ENCODE results near the gene DBF4B. TPM values are rescaled to one million over a fixed set of nuclear protein-coding genes. Genes with fewer than 3 reads are reported as not detected.
"Not testable (repeated sequence)": the region's sequence is repeated elsewhere in the genome, so short reads cannot be mapped to it uniquely, and the experiment has no call there.

DBF4B gene
- total RNA-seq, 2 experiments from 2014 or later = 23.5 to 26.4 TPM

DNA sequence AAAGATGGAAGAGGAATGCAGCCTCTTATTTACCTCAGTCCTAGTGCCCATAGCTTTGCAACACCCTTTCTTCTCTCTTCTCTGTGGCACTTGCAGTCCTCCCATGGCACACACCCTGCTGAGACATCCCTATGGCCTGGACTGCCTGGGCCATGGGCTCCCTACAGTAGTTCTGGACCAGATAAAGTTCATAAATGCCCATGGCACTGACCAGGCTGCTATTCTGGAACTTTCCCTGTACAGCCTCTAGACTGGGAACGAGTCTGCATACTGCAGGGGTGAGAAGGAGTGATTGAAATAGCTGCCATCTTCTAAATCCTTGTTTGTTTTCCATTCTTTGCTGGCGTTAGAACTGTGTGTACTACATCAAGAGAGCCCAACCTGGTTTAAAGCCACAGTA is 25.8 kb downstream of the DBF4B start:
- H3K27me3 Mint-ChIP-seq = no peaks in the 10 kb centered on the region
- no peak overlapping the region for H3K27ac Mint-ChIP-seq
- POLR2A ChIA-PET = no interaction called here
- no peaks in the 10 kb centered on the region for H3K4me1 Mint-ChIP-seq
- ATAC-seq (no peak), DNase-seq (no peak)
- no peaks in the 10 kb centered on the region for H3K9me3 Mint-ChIP-seq (ENCODE audit: low read depth)
- peaks cover 14% of the 10 kb centered on the region for H3K36me3 Mint-ChIP-seq (ENCODE audit: low read depth)
- H3K4me3 Mint-ChIP-seq = no peak overlapping the region
- CTCF ChIA-PET = interaction anchor here (0.5 kb wide), 1 partner anchor 361 kb away, joined by 5 read pairs; no protein-coding TSS in a partner anchor
- intact Hi-C loops (cut with DNase I, micrococcal nuclease) = no loop called here

DNA sequence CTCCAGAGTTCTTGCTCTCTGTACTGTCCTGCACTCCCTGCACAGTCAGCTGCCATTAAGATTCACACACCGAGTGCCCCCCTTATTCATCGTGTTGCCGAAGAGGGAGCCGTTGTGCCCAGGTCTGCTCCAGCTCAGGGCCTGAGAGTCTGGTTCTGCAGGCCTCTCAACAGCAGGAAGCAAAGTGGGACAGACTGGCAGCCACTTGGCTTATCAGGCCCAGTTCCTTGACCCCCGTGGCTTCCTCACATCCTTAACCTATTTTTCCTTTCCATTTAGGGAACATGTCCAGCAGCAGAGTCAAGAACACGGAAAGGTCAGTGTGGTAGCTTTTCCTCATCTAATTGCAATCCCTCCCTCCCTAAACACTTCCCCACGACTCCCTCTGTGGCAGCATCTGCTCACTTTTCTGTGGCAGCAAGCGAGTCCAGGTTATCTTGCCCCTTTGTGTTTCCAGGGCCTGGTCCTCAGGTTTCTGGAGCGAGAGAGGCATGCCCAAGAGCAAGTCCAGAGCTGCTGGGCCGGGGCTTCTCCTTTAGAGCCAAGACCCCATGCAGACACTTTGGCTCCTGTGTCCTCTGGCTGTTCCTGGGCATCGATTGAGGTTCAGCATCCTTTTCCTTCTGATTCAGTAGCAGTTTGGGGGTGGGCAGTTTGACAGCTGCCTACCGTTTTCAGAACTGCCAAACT is 28.2 kb downstream of the DBF4B start:
- Mint-ChIP-seq H3K27me3 (no peaks in the 10 kb centered on the region), H3K9me3 (ENCODE audit: low read depth) (no peaks in the 10 kb centered on the region), H3K4me1 (no peaks in the 10 kb centered on the region), H3K36me3 (ENCODE audit: low read depth) (peaks cover 8% of the 10 kb centered on the region), H3K4me3 (no peak overlapping the region), H3K27ac (no peak overlapping the region)
- CTCF ChIA-PET = interaction anchor here (0.8 to 0.9 kb wide), 2 partner anchors 28 to 259 kb away, joined by 3 read pairs; partner anchors contain the start of gene DBF4B
- POLR2A ChIA-PET = interaction anchor here (1.1 kb wide), 1 partner anchor 11 kb away, joined by 3 read pairs; no protein-coding TSS in a partner anchor
- intact Hi-C loops (cut with DNase I, micrococcal nuclease) = no loop called here
- no peak for DNase-seq
- ATAC-seq = no peak

DNA sequence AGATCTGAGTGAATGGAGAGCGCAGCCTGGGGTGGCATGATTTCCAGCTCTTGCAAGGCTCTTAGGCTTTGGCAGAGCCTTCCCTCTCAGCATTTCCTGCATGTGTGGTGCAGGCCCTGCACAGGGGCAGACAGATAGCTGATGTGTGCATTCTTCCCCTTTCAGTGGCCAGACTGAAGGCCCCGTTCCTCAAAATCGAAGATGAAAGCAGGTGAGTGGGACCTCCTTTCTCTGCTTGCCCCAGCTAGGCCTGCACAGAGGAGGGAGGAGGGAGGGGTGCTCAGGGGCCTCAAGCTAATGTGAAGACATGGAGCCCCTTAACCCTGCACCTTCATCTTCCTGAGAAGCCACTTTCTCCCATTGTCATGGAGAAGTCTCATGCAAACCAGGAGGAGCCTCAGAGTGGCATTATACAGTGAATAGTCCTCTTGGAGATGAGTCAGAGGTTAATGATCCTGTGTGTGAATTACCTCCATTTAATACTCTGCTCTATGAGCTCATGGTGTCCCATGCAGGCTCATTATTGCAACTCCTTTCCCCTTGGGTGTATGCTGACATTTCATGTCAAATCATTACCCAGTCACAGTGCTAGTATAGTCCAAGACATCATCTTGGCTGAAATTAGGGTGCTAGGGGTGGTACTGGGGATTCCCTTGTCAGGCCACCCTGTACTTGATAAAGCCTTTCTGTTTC is 29.9 kb downstream of the DBF4B start:
- DNase-seq (no peak), ATAC-seq (no peak)
- Mint-ChIP-seq H3K27me3 (no peaks in the 10 kb centered on the region), H3K9me3 (ENCODE audit: low read depth) (no peaks in the 10 kb centered on the region), H3K36me3 (ENCODE audit: low read depth) (peaks cover 8% of the 10 kb centered on the region), H3K4me1 (no peaks in the 10 kb centered on the region), H3K27ac (no peak overlapping the region), H3K4me3 (no peak overlapping the region)
- ChIA-PET POLR2A (no interaction called here), CTCF (no interaction called here)
- intact Hi-C loops (cut with DNase I, micrococcal nuclease) = no loop called here

- no peak overlapping the region for H3K4me3 Mint-ChIP-seq
- CTCF ChIA-PET = no interaction called here
- ATAC-seq = no peak
- intact Hi-C loops (cut with DNase I, micrococcal nuclease) = no loop called here
- no peaks in the 10 kb centered on the region for H3K27me3 Mint-ChIP-seq
- no peaks in the 10 kb centered on the region for H3K4me1 Mint-ChIP-seq
- DNase-seq = no peak
- H3K36me3 Mint-ChIP-seq (ENCODE audit: low read depth) = no peaks in the 10 kb centered on the region
- no peak overlapping the region for H3K27ac Mint-ChIP-seq
- H3K9me3 Mint-ChIP-seq (ENCODE audit: low read depth) = no peaks in the 10 kb centered on the region
- POLR2A ChIA-PET = no interaction called here
Observed at GRCh38 chr17:44741316-44741715, 32.9 kb downstream of the DBF4B start.

- ATAC-seq = no peak
- ChIA-PET CTCF (no interaction called here), POLR2A (no interaction called here)
- DNase-seq = no peak
- H3K4me3 Mint-ChIP-seq = no peak overlapping the region
- intact Hi-C loops (cut with DNase I, micrococcal nuclease) = no loop called here
- H3K4me1 Mint-ChIP-seq = no peaks in the 10 kb centered on the region
- H3K27ac Mint-ChIP-seq = no peak overlapping the region
- H3K27me3 Mint-ChIP-seq = no peaks in the 10 kb centered on the region
- H3K36me3 Mint-ChIP-seq (ENCODE audit: low read depth) = peaks cover 2% of the 10 kb centered on the region
- H3K9me3 Mint-ChIP-seq (ENCODE audit: low read depth) = no peaks in the 10 kb centered on the region
Observed at GRCh38 chr17:44745301-44745700, 36.8 kb downstream of the DBF4B start.

DNA sequence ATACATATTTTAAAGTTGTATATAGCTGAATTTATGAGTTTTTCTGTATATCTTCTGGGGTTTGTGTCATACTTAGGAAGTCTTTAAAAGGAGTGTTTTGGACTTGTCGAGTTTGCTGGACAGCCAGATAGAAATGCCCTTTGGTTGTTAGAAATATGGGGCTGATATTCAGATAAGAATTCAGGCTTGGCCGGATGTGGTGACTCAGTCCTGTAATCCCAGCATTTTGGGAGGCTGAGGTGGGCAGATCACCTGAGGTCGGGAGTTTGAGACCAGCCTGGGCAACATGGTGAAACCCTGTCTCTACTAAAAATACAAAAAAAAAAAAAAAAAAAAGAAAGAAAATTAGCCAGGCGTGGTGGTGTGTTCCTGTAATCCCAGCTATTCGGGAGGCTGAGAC is 37.3 kb downstream of the DBF4B start:
- H3K27me3 Mint-ChIP-seq; intact Hi-C loops (cut with DNase I, micrococcal nuclease); H3K4me1 Mint-ChIP-seq; H3K4me3 Mint-ChIP-seq; H3K9me3 Mint-ChIP-seq (ENCODE audit: low read depth); POLR2A ChIA-PET; H3K27ac Mint-ChIP-seq; ATAC-seq; DNase-seq; H3K36me3 Mint-ChIP-seq (ENCODE audit: low read depth): not testable (repeated sequence)
- CTCF ChIA-PET = interaction anchor here (0.7 kb wide), 1 partner anchor 412 kb away, joined by 8 read pairs; no protein-coding TSS in a partner anchor

GRCh38 chr17:44747566-44747965 is 39.1 kb downstream of the DBF4B start:
- Mint-ChIP-seq H3K4me1 (no peaks in the 10 kb centered on the region), H3K4me3 (no peak overlapping the region), H3K27me3 (no peaks in the 10 kb centered on the region), H3K36me3 (ENCODE audit: low read depth) (peaks cover 12% of the 10 kb centered on the region), H3K27ac (no peak overlapping the region), H3K9me3 (ENCODE audit: low read depth) (no peaks in the 10 kb centered on the region)
- ATAC-seq = no peak
- ChIA-PET CTCF (no interaction called here), POLR2A (interaction anchor here (0.5 kb wide), 1 partner anchor 11 kb away, joined by 3 read pairs; no protein-coding TSS in a partner anchor)
- DNase-seq = no peak
- intact Hi-C loops (cut with DNase I, micrococcal nuclease) = no loop called here

DNA sequence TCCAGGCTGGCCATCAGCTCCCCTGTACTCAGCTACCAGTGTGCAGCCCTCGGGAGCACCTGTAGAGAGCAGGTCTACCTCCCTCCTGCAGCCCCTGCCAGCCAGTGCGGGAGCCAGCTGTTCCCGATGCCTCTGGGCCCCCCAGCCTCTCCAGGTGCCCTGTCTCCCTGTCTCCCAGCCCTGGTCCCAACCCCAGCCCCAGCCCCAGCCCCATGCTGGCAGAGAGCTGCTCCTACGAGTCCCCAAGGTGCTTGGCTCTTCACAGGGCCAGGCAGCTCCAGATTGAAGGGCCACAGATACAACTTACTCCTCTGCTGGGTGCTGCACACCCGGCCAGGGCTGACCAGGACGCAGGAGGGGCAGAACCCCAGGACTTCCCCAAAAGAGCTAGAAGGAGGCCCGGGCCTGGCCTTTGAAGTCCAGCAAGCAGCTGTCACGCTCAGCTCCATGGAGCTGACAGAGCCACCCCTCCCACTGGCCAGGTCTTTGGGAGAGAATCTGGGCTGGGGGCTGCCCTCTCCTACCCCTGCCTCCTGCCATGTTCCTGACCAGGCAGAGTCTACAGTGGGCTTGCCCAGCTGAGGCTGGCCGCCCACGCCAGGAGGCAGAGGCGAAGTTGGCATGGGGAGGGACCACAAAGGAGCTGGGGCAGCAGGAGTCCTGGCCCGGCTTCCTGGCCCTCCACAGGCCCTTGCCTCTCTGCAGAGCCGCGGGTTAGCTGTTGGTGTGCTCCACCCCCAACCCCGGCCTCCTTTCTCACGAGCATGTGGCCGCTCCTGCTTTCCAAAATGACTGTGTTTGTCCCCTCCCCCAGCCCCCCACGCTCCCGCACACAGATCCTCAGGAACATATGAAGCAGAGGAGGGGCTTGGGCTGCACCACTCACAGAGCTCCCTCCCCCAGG is 40.9 kb downstream of the DBF4B start:
- ChIA-PET CTCF (interaction anchor here (0.6 kb wide), 1 partner anchor 79 kb away, joined by 3 read pairs; no protein-coding TSS in a partner anchor), POLR2A (no interaction called here)
- no peaks in the 10 kb centered on the region for H3K4me1 Mint-ChIP-seq
- ATAC-seq (no peak), DNase-seq (no peak)
- H3K36me3 Mint-ChIP-seq (ENCODE audit: low read depth) = peaks cover 12% of the 10 kb centered on the region
- no peak overlapping the region for H3K4me3 Mint-ChIP-seq
- H3K27ac Mint-ChIP-seq = no peak overlapping the region
- intact Hi-C loops (cut with DNase I, micrococcal nuclease) = no loop called here
- no peaks in the 10 kb centered on the region for H3K9me3 Mint-ChIP-seq (ENCODE audit: low read depth)
- peaks cover 2% of the 10 kb centered on the region for H3K27me3 Mint-ChIP-seq

DNA sequence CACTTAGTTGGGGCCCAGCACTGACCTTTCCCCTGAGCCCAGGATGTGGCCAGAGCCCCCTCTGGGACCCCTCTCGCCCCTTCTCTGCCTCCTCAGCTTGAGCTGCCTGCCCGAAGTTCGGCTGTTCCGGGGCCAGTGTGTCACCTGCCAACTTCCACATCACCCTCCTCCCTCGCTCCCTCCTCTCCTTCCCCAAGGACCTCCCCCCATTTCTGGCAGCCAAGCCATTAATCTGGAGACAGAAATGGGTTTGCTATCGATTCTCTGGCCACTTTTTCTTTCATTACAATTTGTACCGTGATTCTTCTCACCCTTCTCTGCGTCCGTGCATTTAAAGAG is 41.5 kb downstream of the DBF4B start:
- ChIA-PET CTCF (interaction anchor here (0.6 kb wide), 1 partner anchor 80 kb away, joined by 3 read pairs; no protein-coding TSS in a partner anchor), POLR2A (no interaction called here)
- H3K27me3 Mint-ChIP-seq = peaks cover 2% of the 10 kb centered on the region
- intact Hi-C loops (cut with DNase I, micrococcal nuclease) = no loop called here
- H3K27ac Mint-ChIP-seq = no peak overlapping the region
- no peak for ATAC-seq
- H3K4me1 Mint-ChIP-seq = no peaks in the 10 kb centered on the region
- no peak for DNase-seq
- H3K4me3 Mint-ChIP-seq = no peak overlapping the region
- peaks cover 12% of the 10 kb centered on the region for H3K36me3 Mint-ChIP-seq (ENCODE audit: low read depth)
- H3K9me3 Mint-ChIP-seq (ENCODE audit: low read depth) = no peaks in the 10 kb centered on the region

DNA sequence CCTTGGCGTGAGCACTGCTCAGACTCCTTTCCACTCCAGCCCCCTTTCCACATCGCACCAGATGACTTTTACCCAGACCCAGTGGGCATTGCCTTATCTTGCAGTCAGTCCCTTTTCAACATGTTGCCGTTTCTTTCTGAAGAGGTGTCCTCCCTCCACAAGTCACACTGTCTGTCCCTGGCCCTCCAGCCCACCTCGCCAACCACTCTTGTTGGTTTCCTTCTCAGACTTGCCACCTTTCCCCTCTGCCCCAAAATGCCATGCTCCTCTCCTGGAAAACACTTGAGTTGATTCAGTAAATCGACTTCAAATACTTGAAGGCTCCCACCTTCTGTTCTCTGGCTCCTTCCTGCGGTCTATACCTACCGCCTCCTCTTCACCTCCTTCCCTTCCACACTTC is 42.9 kb downstream of the DBF4B start:
- ATAC-seq (no peak), DNase-seq (no peak)
- CTCF ChIA-PET = no interaction called here
- H3K4me1 Mint-ChIP-seq = no peaks in the 10 kb centered on the region
- no peak overlapping the region for H3K4me3 Mint-ChIP-seq
- H3K9me3 Mint-ChIP-seq (ENCODE audit: low read depth) = no peaks in the 10 kb centered on the region
- intact Hi-C loops (cut with DNase I, micrococcal nuclease) = no loop called here
- POLR2A ChIA-PET = no interaction called here
- H3K27ac Mint-ChIP-seq = no peak overlapping the region
- peaks cover 2% of the 10 kb centered on the region for H3K27me3 Mint-ChIP-seq
- peaks cover 12% of the 10 kb centered on the region for H3K36me3 Mint-ChIP-seq (ENCODE audit: low read depth)

DNA sequence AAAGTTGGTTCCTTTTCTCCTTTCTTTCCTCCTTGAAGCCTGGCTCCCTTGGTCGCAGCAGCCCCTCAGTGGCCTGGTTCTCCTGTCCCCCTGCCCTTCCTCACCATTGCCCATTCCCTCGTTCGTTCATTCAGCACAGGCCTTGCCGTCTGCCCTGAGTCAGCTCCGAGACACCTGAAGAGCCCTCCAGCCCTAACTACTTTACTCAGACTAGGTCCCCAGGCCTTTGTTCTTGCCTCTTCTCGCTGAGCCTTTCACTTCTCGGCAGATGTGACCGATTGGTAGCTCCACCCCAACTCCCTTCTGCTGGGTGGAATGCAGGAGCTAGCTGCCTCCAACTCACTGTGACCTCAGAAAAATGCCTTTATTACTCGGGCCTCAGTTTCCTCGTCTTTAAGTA is 43.3 kb downstream of the DBF4B start:
- H3K36me3 Mint-ChIP-seq (ENCODE audit: low read depth) = peaks cover 12% of the 10 kb centered on the region
- H3K9me3 Mint-ChIP-seq (ENCODE audit: low read depth) = no peaks in the 10 kb centered on the region
- peaks cover 2% of the 10 kb centered on the region for H3K27me3 Mint-ChIP-seq
- ChIA-PET CTCF (no interaction called here), POLR2A (no interaction called here)
- H3K4me3 Mint-ChIP-seq = no peak overlapping the region
- no peaks in the 10 kb centered on the region for H3K4me1 Mint-ChIP-seq
- intact Hi-C loops (cut with DNase I, micrococcal nuclease) = no loop called here
- ATAC-seq = no peak
- H3K27ac Mint-ChIP-seq = no peak overlapping the region
- no peak for DNase-seq
